ENCODE data around the gene LHFPL5.

DNA sequence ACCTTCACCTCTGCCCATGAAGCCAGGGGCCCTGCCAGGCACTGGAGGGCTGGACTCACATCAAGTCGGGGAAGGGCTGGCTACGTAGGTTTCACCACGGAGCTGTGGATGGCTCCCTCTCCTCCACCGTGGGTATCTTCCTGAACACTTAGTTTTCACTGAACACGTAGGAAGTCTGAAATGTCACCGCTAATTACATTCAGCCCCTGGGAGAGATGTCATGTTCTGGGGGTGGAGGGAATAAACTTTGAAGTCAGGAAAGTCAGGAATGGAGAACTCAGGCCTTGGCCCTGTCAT lies 6.5 kb downstream of the LHFPL5 start:
- TF ChIP-seq, protein P1, sequence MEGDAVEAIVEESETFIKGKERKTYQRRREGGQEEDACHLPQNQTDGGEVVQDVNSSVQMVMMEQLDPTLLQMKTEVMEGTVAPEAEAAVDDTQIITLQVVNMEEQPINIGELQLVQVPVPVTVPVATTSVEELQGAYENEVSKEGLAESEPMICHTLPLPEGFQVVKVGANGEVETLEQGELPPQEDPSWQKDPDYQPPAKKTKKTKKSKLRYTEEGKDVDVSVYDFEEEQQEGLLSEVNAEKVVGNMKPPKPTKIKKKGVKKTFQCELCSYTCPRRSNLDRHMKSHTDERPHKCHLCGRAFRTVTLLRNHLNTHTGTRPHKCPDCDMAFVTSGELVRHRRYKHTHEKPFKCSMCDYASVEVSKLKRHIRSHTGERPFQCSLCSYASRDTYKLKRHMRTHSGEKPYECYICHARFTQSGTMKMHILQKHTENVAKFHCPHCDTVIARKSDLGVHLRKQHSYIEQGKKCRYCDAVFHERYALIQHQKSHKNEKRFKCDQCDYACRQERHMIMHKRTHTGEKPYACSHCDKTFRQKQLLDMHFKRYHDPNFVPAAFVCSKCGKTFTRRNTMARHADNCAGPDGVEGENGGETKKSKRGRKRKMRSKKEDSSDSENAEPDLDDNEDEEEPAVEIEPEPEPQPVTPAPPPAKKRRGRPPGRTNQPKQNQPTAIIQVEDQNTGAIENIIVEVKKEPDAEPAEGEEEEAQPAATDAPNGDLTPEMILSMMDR (IDR thresholded peaks at IDR 0.05) = no peak
- TF ChIP-seq ZFX (IDR thresholded peaks at IDR 0.05; ENCODE audit: borderline replicate concordance) = no peak

Data from 22Rv1 (cell line).